ENCODE measurements around the gene EHBP1.

EHBP1 gene

GRCh38 chr2:62719757-62720156, 14.2 kb downstream of the EHBP1 start:
- in situ Hi-C loops (cut with MboI; ENCODE audit: low sequenced_read_pairs, unreplicated experiment) = no loop called here
- no peak for TF ChIP-seq CTCF (IDR thresholded peaks at IDR 0.05; ENCODE audit: borderline replicate concordance, control extremely low read depth, extremely low read depth, insufficient read depth, missing control alignments)
- no peak for DNase-seq (ENCODE audit: low spot score)

- in situ Hi-C loops (cut with MboI; ENCODE audit: low sequenced_read_pairs, unreplicated experiment) = no loop called here
- DNase-seq (ENCODE audit: low spot score) = no peak
- no peak for TF ChIP-seq CTCF (IDR thresholded peaks at IDR 0.05; ENCODE audit: borderline replicate concordance, control extremely low read depth, extremely low read depth, insufficient read depth, missing control alignments)
These were observed 17.2 kb downstream of the EHBP1 start for GRCh38 chr2:62722679-62723078.

- in situ Hi-C loops (cut with MboI; ENCODE audit: low sequenced_read_pairs, unreplicated experiment) = no loop called here
- DNase-seq (ENCODE audit: low spot score) = no peak
- TF ChIP-seq CTCF (IDR thresholded peaks at IDR 0.05; ENCODE audit: borderline replicate concordance, control extremely low read depth, extremely low read depth, insufficient read depth, missing control alignments) = no peak
These were observed 17.7 kb downstream of the EHBP1 start for GRCh38 chr2:62723253-62723652.

- no peak for TF ChIP-seq CTCF (IDR thresholded peaks at IDR 0.05; ENCODE audit: borderline replicate concordance, control extremely low read depth, extremely low read depth, insufficient read depth, missing control alignments)
- no peak for DNase-seq (ENCODE audit: low spot score)
- in situ Hi-C loops (cut with MboI; ENCODE audit: low sequenced_read_pairs, unreplicated experiment) = no loop called here
These were observed 18.6 kb downstream of the EHBP1 start for GRCh38 chr2:62724106-62724505.

- no peak for DNase-seq (ENCODE audit: low spot score)
- in situ Hi-C loops (cut with MboI; ENCODE audit: low sequenced_read_pairs, unreplicated experiment) = no loop called here
- TF ChIP-seq CTCF (IDR thresholded peaks at IDR 0.05; ENCODE audit: borderline replicate concordance, control extremely low read depth, extremely low read depth, insufficient read depth, missing control alignments) = peak; percentile 10
These were observed 19.6 kb downstream of the EHBP1 start for GRCh38 chr2:62724886-62725711.

GRCh38 chr2:62725712-62726055, 20.2 kb downstream of the EHBP1 start:
- in situ Hi-C loops (cut with MboI; ENCODE audit: low sequenced_read_pairs, unreplicated experiment) = no loop called here
- no peak for TF ChIP-seq CTCF (IDR thresholded peaks at IDR 0.05; ENCODE audit: borderline replicate concordance, control extremely low read depth, extremely low read depth, insufficient read depth, missing control alignments)

More at GRCh38 chr2:62725712-62726055, 20.2 kb downstream of the EHBP1 start:
- no peak for DNase-seq (ENCODE audit: low spot score)

All from GM13976 (cell line).